ENCODE results near the gene FBXO30. TPM values are rescaled to one million over a fixed set of nuclear protein-coding genes. Genes with fewer than 3 reads are reported as not detected.

FBXO30 gene, protein sequence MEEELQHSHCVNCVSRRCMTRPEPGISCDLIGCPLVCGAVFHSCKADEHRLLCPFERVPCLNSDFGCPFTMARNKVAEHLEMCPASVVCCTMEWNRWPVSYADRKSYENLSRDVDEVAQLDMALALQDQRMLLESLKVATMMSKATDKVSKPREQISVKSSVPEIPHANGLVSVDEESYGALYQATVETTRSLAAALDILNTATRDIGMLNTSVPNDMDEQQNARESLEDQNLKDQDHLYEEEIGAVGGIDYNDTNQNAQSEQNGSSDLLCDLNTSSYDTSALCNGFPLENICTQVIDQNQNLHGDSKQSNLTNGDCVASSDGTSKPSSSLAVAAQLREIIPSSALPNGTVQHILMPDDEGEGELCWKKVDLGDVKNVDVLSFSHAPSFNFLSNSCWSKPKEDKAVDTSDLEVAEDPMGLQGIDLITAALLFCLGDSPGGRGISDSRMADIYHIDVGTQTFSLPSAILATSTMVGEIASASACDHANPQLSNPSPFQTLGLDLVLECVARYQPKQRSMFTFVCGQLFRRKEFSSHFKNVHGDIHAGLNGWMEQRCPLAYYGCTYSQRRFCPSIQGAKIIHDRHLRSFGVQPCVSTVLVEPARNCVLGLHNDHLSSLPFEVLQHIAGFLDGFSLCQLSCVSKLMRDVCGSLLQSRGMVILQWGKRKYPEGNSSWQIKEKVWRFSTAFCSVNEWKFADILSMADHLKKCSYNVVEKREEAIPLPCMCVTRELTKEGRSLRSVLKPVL
- 1 to 10 TPM; 5.4 to 9.0 TPM for total RNA-seq

GRCh38 chr6:145814501-145815308, at the start of gene FBXO30:
Gene FBXO30, minus strand, starts transcription at chr6:145814795. Its CDS starts 8,390 bp downstream, at chr6:145806405.
- H3K9me3 ChIP-seq, result no peaks in the 10 kb centered on the region
- intact Hi-C loops (cut with DNase I), result loop anchor here (5.0 kb wide), 2 partner anchors 82 to 148 kb away; partner anchors contain the start of gene SHPRH

GRCh38 chr6:145863988-145864616, 49.5 kb upstream of the FBXO30 start:
- Histone ChIP-seq H3K27ac (no peak overlapping the region), H3K9me3 (no peaks in the 10 kb centered on the region), H3K9ac (ENCODE audit: low read depth in 2 of 2, low read length in 2 of 2) (no peak overlapping the region), H3K4me1 (no peaks in the 10 kb centered on the region), H3K4me3 (no peak overlapping the region), H3K27me3 (no peaks in the 10 kb centered on the region), H3K36me3 (no peaks in the 10 kb centered on the region)
- no peak for TF ChIP-seq CTCF (IDR thresholded peaks at IDR 0.05)
- intact Hi-C loops (cut with DNase I), result no loop called here
- no peak for DNase-seq

More at GRCh38 chr6:145814501-145815308, at the start of gene FBXO30:
- TF ChIP-seq CTCF (IDR thresholded peaks at IDR 0.05), result no peak
- Histone ChIP-seq H3K9ac (ENCODE audit: low read depth in 2 of 2, low read length in 2 of 2) (peak within 1 kb of the TSS; percentile 91 to 92), H3K4me1 (no peaks in the 10 kb centered on the region), H3K27ac (peak within 1 kb of the TSS; percentile 78), H3K36me3 (no peaks in the 10 kb centered on the region), H3K27me3 (no peaks in the 10 kb centered on the region), H3K4me3 (peak within 1 kb of the TSS; percentile 66)
- DNase-seq, result peak; percentile 89

DNA sequence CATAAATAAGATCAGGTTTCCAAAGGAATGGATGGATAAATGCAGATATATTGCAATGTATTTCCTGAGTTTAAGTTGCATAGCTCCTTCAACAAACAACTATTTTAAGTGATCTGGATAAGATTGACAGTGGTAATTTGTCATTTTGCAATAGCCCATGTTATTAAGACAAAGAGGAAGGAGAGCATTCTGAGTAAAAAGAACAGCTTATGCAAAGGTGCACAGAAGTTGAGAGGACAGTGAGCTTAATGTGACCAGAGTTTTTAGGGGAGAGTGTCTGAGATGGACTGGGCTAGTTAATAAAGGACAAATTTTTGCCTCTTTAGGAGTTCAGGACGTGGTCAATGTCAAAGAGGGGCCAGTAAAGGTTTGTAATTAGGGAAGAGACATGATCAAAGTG, 48.8 kb upstream of the FBXO30 start:
- no peaks in the 10 kb centered on the region for H3K27me3 ChIP-seq
- no peak overlapping the region for H3K27ac ChIP-seq
- no peaks in the 10 kb centered on the region for H3K36me3 ChIP-seq
- intact Hi-C loops (cut with DNase I), result no loop called here
- DNase-seq, result no peak
- no peak overlapping the region for H3K4me3 ChIP-seq
- no peaks in the 10 kb centered on the region for H3K9me3 ChIP-seq
- H3K9ac ChIP-seq (ENCODE audit: low read depth in 2 of 2, low read length in 2 of 2), result no peak overlapping the region
- H3K4me1 ChIP-seq, result no peaks in the 10 kb centered on the region
- no peak for TF ChIP-seq CTCF (IDR thresholded peaks at IDR 0.05)

- Histone ChIP-seq H3K36me3 (no peaks in the 10 kb centered on the region), H3K9me3 (no peaks in the 10 kb centered on the region), H3K4me1 (no peaks in the 10 kb centered on the region), H3K4me3 (no peak overlapping the region), H3K9ac (ENCODE audit: low read depth in 2 of 2, low read length in 2 of 2) (no peak overlapping the region), H3K27me3 (no peaks in the 10 kb centered on the region), H3K27ac (no peak overlapping the region)
- intact Hi-C loops (cut with DNase I), result no loop called here
- DNase-seq, result no peak
- no peak for TF ChIP-seq CTCF (IDR thresholded peaks at IDR 0.05)
These were observed 46.0 kb upstream of the FBXO30 start for GRCh38 chr6:145860562-145860961.

DNA sequence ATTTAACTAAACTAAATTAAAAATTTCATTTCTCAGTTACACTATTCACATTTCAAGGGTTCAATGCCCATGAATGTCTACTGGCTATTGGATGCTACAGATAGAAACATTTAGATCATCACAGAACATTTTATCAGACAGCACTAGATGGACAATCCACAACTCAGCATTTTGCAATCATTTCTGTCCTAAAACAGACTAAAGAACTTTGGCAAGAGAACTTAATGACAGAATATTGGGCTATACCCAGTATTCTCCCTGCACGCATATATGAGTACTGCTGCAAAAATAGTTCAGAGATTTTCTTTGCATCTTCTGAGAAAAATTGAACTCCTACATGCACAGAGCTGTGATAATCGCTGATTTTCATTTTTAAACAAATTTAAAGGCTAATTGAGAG, 36.1 kb upstream of the FBXO30 start:
- Histone ChIP-seq H3K9me3 (no peaks in the 10 kb centered on the region), H3K4me3 (no peak overlapping the region), H3K27me3 (no peaks in the 10 kb centered on the region), H3K36me3 (no peaks in the 10 kb centered on the region), H3K27ac (no peak overlapping the region), H3K4me1 (no peaks in the 10 kb centered on the region), H3K9ac (ENCODE audit: low read depth in 2 of 2, low read length in 2 of 2) (no peak overlapping the region)
- DNase-seq, result no peak
- no peak for TF ChIP-seq CTCF (IDR thresholded peaks at IDR 0.05)
- intact Hi-C loops (cut with DNase I), result no loop called here

Measured in colonic mucosa (tissue), 4 donors.